K562 (cell line): Measurements from ENCODE around the gene LMAN2L. TPM values are rescaled to one million over a fixed set of nuclear protein-coding genes. Genes with fewer than 3 reads are reported as not detected.

Experiments used
- CBX2 ChIP-seq: fragments of 200-600 bp; sonication (generic); IDR thresholded peaks from one replicate; pipeline ENCODE4 v1.6.1; 2012; ENCODE audit warnings: mild to moderate bottlenecking, low read length, inconsistent platforms; ENCODE audit not compliant: insufficient read depth, poor library complexity, severe bottlenecking
- CEBPB ChIP-seq: fragments of 450-650 bp; IDR thresholded peaks from 2 replicates; pipeline ENCODE4 v1.6.1; 2016; ENCODE audit warnings: missing genetic modification characterization, missing compliant biosample characterization
- DIDO1 ChIP-seq: fragments of 450-650 bp; IDR thresholded peaks from 2 replicates; pipeline ENCODE4 v1.6.1; 2016; ENCODE audit warnings: low read depth, missing biosample characterization, missing genetic modification characterization
- HEY1 ChIP-seq: fragments of 250-450 bp; sonication (Bioruptor Pico); IDR thresholded peaks from 2 replicates; pipeline ENCODE4 v1.5.0; 2020; ENCODE audit warnings: mild to moderate bottlenecking, moderate library complexity, borderline replicate concordance
- MAFG ChIP-seq: fragments of 450-650 bp; conservative IDR thresholded peaks from 2 replicates; pipeline ENCODE4 v1.6.1; 2016; ENCODE audit warnings: missing genetic modification characterization, missing compliant biosample characterization
- NELFE ChIP-seq: IDR thresholded peaks from 2 replicates; pipeline ENCODE4 v1.6.1; 2011; ENCODE audit warnings: mild to moderate bottlenecking; ENCODE audit not compliant: insufficient read depth, insufficient read length
- PTRF ChIP-seq: fragments of 450-650 bp; IDR thresholded peaks from 2 replicates; pipeline ENCODE4 v1.6.1; 2016; ENCODE audit warnings: mild to moderate bottlenecking, missing genetic modification characterization, missing compliant biosample characterization
- RAD21 ChIP-seq, 2 experiments: fragments of 250-450 bp in 1 of 2; fragments of 450-650 bp in 1 of 2; sonication (Bioruptor Pico) in 1 of 2; formaldehyde crosslinking in 1 of 2; IDR thresholded peaks in 1 of 2; conservative IDR thresholded peaks in 1 of 2; 2 replicates each; pipeline versions ENCODE4 v1.4.0 to v1.8.0; 2020 to 2022; ENCODE audit warnings: mild to moderate bottlenecking in 2 of 2, moderate library complexity in 1 of 2
- SMC3 ChIP-seq: conservative IDR thresholded peaks from 2 replicates; pipeline ENCODE4 v1.6.1; 2011; ENCODE audit warnings: low read depth, low read length, improper control_type of control experiment; ENCODE audit not compliant: insufficient read depth
- ZKSCAN1 ChIP-seq: fragments of 150-350 bp; IDR thresholded peaks from 2 replicates; pipeline ENCODE4 v1.6.1; 2016; ENCODE audit warnings: low read depth, low read length
- ZNF124 ChIP-seq: sonication (generic); formaldehyde crosslinking; IDR thresholded peaks from 2 replicates; pipeline ENCODE4 v1.8.1; 2022; ENCODE audit warnings: missing genetic modification reagents
- ZNF507 ChIP-seq: conservative IDR thresholded peaks from 2 replicates; pipeline ENCODE4 v1.6.1; 2017; ENCODE audit warnings: missing genetic modification characterization, missing compliant biosample characterization
- ZNF592 ChIP-seq: fragments of 450-650 bp; IDR thresholded peaks from 2 replicates; pipeline ENCODE4 v1.6.1; 2017; ENCODE audit warnings: antibody characterized with exemption, mild to moderate bottlenecking
- polyA plus RNA-seq, 8 experiments: library from polyadenylated mRNA; depleted of rRNA in 4 of 8; stranded (reverse) in 5 of 8; unstranded in 3 of 8; fragments of >200 nt; fragmentation: Nextera tagmentation in 2 of 8; fragmentation: Illumina TruSeq in 1 of 8; extraction: Ambion mirVana in 2 of 8; extraction: Trizol in 1 of 8; gene quantifications; 2 replicates each; pipeline versions ENCODE4 v1.2.1 to v1.2.3, GENCODE V29; 2011 to 2014; ENCODE audit warnings: inconsistent platforms in 1 of 8, missing spikeins in 1 of 8
- total RNA-seq, 7 experiments: library from RNA; depleted of rRNA in 6 of 7; stranded (reverse); fragments of >200 nt in 6 of 7; fragmentation: Illumina TruSeq in 2 of 7; extraction: Trizol in 2 of 7; gene quantifications; 2 replicates each; pipeline versions ENCODE4 v1.2.1 to v1.2.3, GENCODE V29; 2011 to 2021; ENCODE audit warnings: low replicate concordance in 1 of 7
- TF ChIP-seq, protein P1 (sequence below): sonication (generic); formaldehyde crosslinking; IDR thresholded peaks from 2 replicates; pipeline ENCODE4 v1.8.0; 2023; ENCODE audit warnings: mild to moderate bottlenecking, missing genetic modification reagents
- TF ChIP-seq, protein P2 (sequence below): fragments of 450-650 bp; IDR thresholded peaks from 2 replicates; pipeline ENCODE4 v1.6.1; 2016; ENCODE audit warnings: missing biosample characterization, missing genetic modification characterization
- TF ChIP-seq, protein P3 (sequence below): fragments of 450-650 bp; conservative IDR thresholded peaks from 2 replicates; pipeline ENCODE4 v1.6.1; 2016; ENCODE audit warnings: missing genetic modification characterization, low read depth, mild to moderate bottlenecking, control low read depth, missing compliant biosample characterization

LMAN2L gene
- total and polyA plus RNA-seq, 9 of the 15 experiments (the other 6 are each of a cell fraction or from before 2014, with no cell fraction given), result 7.2 to 37.7 (median 12.5) TPM

DNA sequence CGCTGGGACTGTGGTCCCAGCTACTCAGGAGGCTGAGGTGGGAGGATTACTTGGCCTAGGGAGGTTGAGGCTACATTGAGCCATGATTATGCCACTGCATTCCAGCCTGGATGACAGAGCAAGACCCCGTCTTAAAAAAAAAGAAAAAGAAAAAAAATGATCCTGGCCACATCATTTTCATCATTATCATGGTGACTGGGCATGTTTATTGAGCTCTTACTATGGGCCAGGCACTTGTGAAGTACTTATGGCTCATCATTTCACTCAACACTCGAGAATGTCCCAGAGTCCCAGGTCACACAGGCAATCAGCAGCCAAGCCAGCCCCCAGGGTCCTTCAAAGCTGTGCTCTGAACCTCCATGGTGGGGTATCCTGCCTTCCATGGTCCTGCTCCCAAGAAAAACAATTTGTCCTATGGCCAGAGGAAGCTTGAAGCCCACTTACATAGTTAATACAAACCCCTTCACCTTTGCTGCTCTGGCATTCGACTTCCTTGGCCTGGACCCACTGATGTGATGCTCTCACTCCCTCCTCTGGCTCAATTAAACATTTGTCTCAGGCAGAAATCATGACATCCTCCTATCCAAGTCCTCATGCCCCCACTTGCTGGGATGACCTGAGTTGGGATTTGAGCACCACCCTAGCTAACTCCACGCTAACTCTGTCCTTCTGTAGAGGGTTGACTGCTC is 17.1 kb upstream of the LMAN2L start (continued):
- TF ChIP-seq NELFE (no peak), ZNF507 (tag) (no peak), MAFG (tag) (peak; percentile 32; the same call in 1 of the 2 replicates), ZNF592 (no peak), RAD21 (CRISPR knock-in tag; conservative IDR thresholded peaks at IDR 0.05 in 1 of 2, IDR thresholded peaks at IDR 0.05 in 1 of 2) (peak in 1 of 2 experiments; percentile 25; a peak in 1 of 4 replicates), PTRF (tag) (no peak), DIDO1 (tag) (no peak), CEBPB (tag) (no peak), ZKSCAN1 (no peak), HEY1 (no peak), CBX2 (no peak), ZNF124 (CRISPR knock-in tag) (no peak), SMC3 (no peak)
- TF ChIP-seq, protein P1, sequence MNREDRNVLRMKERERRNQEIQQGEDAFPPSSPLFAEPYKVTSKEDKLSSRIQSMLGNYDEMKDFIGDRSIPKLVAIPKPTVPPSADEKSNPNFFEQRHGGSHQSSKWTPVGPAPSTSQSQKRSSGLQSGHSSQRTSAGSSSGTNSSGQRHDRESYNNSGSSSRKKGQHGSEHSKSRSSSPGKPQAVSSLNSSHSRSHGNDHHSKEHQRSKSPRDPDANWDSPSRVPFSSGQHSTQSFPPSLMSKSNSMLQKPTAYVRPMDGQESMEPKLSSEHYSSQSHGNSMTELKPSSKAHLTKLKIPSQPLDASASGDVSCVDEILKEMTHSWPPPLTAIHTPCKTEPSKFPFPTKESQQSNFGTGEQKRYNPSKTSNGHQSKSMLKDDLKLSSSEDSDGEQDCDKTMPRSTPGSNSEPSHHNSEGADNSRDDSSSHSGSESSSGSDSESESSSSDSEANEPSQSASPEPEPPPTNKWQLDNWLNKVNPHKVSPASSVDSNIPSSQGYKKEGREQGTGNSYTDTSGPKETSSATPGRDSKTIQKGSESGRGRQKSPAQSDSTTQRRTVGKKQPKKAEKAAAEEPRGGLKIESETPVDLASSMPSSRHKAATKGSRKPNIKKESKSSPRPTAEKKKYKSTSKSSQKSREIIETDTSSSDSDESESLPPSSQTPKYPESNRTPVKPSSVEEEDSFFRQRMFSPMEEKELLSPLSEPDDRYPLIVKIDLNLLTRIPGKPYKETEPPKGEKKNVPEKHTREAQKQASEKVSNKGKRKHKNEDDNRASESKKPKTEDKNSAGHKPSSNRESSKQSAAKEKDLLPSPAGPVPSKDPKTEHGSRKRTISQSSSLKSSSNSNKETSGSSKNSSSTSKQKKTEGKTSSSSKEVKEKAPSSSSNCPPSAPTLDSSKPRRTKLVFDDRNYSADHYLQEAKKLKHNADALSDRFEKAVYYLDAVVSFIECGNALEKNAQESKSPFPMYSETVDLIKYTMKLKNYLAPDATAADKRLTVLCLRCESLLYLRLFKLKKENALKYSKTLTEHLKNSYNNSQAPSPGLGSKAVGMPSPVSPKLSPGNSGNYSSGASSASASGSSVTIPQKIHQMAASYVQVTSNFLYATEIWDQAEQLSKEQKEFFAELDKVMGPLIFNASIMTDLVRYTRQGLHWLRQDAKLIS (CRISPR knock-in tag), result no peak
- TF ChIP-seq, protein P2, sequence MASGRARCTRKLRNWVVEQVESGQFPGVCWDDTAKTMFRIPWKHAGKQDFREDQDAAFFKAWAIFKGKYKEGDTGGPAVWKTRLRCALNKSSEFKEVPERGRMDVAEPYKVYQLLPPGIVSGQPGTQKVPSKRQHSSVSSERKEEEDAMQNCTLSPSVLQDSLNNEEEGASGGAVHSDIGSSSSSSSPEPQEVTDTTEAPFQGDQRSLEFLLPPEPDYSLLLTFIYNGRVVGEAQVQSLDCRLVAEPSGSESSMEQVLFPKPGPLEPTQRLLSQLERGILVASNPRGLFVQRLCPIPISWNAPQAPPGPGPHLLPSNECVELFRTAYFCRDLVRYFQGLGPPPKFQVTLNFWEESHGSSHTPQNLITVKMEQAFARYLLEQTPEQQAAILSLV (tag), result no peak
- TF ChIP-seq, protein P3, sequence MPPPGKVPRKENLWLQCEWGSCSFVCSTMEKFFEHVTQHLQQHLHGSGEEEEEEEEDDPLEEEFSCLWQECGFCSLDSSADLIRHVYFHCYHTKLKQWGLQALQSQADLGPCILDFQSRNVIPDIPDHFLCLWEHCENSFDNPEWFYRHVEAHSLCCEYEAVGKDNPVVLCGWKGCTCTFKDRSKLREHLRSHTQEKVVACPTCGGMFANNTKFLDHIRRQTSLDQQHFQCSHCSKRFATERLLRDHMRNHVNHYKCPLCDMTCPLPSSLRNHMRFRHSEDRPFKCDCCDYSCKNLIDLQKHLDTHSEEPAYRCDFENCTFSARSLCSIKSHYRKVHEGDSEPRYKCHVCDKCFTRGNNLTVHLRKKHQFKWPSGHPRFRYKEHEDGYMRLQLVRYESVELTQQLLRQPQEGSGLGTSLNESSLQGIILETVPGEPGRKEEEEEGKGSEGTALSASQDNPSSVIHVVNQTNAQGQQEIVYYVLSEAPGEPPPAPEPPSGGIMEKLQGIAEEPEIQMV (tag), result no peak
